ENCODE results near the gene TALDO1.

GRCh38 chr11:697811-698311 lies 49.4 kb upstream of the TALDO1 start:
- TF ChIP-seq CTCF (IDR thresholded peaks at IDR 0.05 in 2 of 3, conservative IDR thresholded peaks at IDR 0.05 in 1 of 3; ENCODE audit: control insufficient read depth in 2 of 3, extremely low read depth in 1 of 3, insufficient read depth in 1 of 3, low read depth in 3 of 3, low read length in 3 of 3) (no peak), RAD21 (IDR thresholded peaks at IDR 0.05; ENCODE audit: insufficient read depth, low read depth, low read length) (no peak), POLR2AphosphoS5 (IDR thresholded peaks at IDR 0.05; ENCODE audit: low read length) (no peak)

All from GM12878 (cell line).